A204.1 (cell line): ENCODE data around the gene RRM2.

Experiments
- FAIRE-seq: peaks from 2 replicates; lab custom pipeline; 2012; peaks lifted over from hg19 to GRCh38; lab: Jason Lieb, UNC

Gene RRM2

GRCh38 chr2:10122500-10123280, at the start of gene RRM2:
Gene RRM2 (plus strand): TSS chr2:10122739. CDS start chr2:10122799, 60 bp downstream.
- no peak for FAIRE-seq

GRCh38 chr2:10073706-10074105, 48.8 kb upstream of the RRM2 start:
- FAIRE-seq: no peak

- no peak for FAIRE-seq
Observed at GRCh38 chr2:10075101-10075500, 47.4 kb upstream of the RRM2 start.

- FAIRE-seq: no peak
Observed at GRCh38 chr2:10075571-10076209, 46.8 kb upstream of the RRM2 start.

- no peak for FAIRE-seq
Observed at GRCh38 chr2:10076511-10076910, 46.0 kb upstream of the RRM2 start.

- FAIRE-seq: no peak
Observed at GRCh38 chr2:10076988-10077527, 45.5 kb upstream of the RRM2 start.

- FAIRE-seq: no peak
Observed at GRCh38 chr2:10078001-10078400, 44.5 kb upstream of the RRM2 start.

- FAIRE-seq: no peak
Observed at GRCh38 chr2:10078704-10079265, 43.8 kb upstream of the RRM2 start.

- no peak for FAIRE-seq
Observed at GRCh38 chr2:10079266-10079869, 43.2 kb upstream of the RRM2 start.

- no peak for FAIRE-seq
Observed at GRCh38 chr2:10079870-10080535, 42.5 kb upstream of the RRM2 start, which contains the start of gene CYS1. Gene CYS1 (minus strand): TSS chr2:10080411. CDS start chr2:10080223, 188 bp downstream.

- FAIRE-seq: no peak
Observed at GRCh38 chr2:10080536-10081304, 41.8 kb upstream of the RRM2 start.

- no peak for FAIRE-seq
Observed at GRCh38 chr2:10083046-10083445, 39.5 kb upstream of the RRM2 start.

GRCh38 chr2:10083692-10084211, 38.8 kb upstream of the RRM2 start:
- no peak for FAIRE-seq

- no peak for FAIRE-seq
Observed at GRCh38 chr2:10084223-10084865, 38.2 kb upstream of the RRM2 start.

GRCh38 chr2:10085043-10085667, 37.4 kb upstream of the RRM2 start:
- no peak for FAIRE-seq

GRCh38 chr2:10085668-10086059, 36.9 kb upstream of the RRM2 start:
- no peak for FAIRE-seq

GRCh38 chr2:10086950-10087349, 35.6 kb upstream of the RRM2 start:
- no peak for FAIRE-seq

GRCh38 chr2:10087360-10087759, 35.2 kb upstream of the RRM2 start:
- no peak for FAIRE-seq

- no peak for FAIRE-seq
Observed at GRCh38 chr2:10089565-10090190, 32.9 kb upstream of the RRM2 start.
